ENCODE data around the gene CCNT2. TPM values are rescaled to one million over a fixed set of nuclear protein-coding genes. Genes with fewer than 3 reads are reported as not detected.

Gene CCNT2
- total and polyA plus RNA-seq, 4 experiments from 2014 or later: 23.1 to 80.6 (median 49.8) TPM

Other genes with a start within 250 kb of the CCNT2 start
- gene TMEM163, start 199.8 kb upstream of the CCNT2 start, total RNA-seq: not detected
- under 1 TPM in 1 of 2 donors, not detected in 1; 0.47 TPM for gene TMEM163, start 199.8 kb upstream of the CCNT2 start, polyA plus RNA-seq
- gene ACMSD, start 80.2 kb upstream of the CCNT2 start, total RNA-seq: not detected
- gene ACMSD, start 80.2 kb upstream of the CCNT2 start, polyA plus RNA-seq: not detected
- not detected for gene MAP3K19, start 128.6 kb downstream of the CCNT2 start, total RNA-seq
- gene MAP3K19, start 128.6 kb downstream of the CCNT2 start, polyA plus RNA-seq: not detected
- 10 to 100 TPM; 45.1 to 46.7 TPM for gene RAB3GAP1, start 133.5 kb downstream of the CCNT2 start, total RNA-seq
- 10 to 100 TPM in 1 of 2 donors, 1 to 10 TPM in 1; 8.4 to 23.5 TPM for gene RAB3GAP1, start 133.5 kb downstream of the CCNT2 start, polyA plus RNA-seq